HEK293 (cell line): ENCODE data around the gene TLDC2.

ENCODE experiments used
- CTCF ChIA-PET: fragments of 350-600 bp; formaldehyde crosslinking; extraction: SDS; loops from one replicate; lab custom pipeline; 2021; ENCODE audit warnings: antibody characterized with exemption; lab: Yijun Ruan, JAX
- POLR2A ChIA-PET: fragments of 300-600 bp; formaldehyde crosslinking; extraction: SDS; loops from one replicate; lab custom pipeline; 2020; ENCODE audit warnings: antibody characterized with exemption, inconsistent platforms; lab: Yijun Ruan, JAX
- H3K27ac ChIP-seq: fragments of 200-500 bp; sonication (Bioruptor generic); 2 replicates; pipeline ENCODE4 v1.5.1; 2014; ENCODE audit warnings: low read depth, low read length, control low read depth, inconsistent platforms; ENCODE audit errors: extremely low read depth
- H3K36me3 ChIP-seq, 2 experiments: fragments of 200-500 bp in 1 of 2; sonication (Bioruptor generic) in 1 of 2; 1 replicate in 1 of 2; 2 replicates in 1 of 2; pipeline ENCODE4 v1.5.1; 2014 to 2017; ENCODE audit warnings: inconsistent platforms in 2 of 2, low read length in 2 of 2; ENCODE audit not compliant: control insufficient read depth in 2 of 2, insufficient read depth in 1 of 2
- H3K4me1 ChIP-seq: fragments of 200-500 bp; sonication (Bioruptor generic); 2 replicates; pipeline ENCODE4 v1.5.1; 2014; ENCODE audit warnings: mild to moderate bottlenecking, low read length, inconsistent platforms; ENCODE audit not compliant: control insufficient read depth, insufficient read depth
- H3K4me3 ChIP-seq: 2 replicates; pipeline ENCODE4 v1.5.1; 2011; ENCODE audit warnings: low read depth, mild to moderate bottlenecking, control low read depth, low read length, moderate library complexity
- H3K9me3 ChIP-seq: fragments of 200-500 bp; sonication (Bioruptor generic); 2 replicates; pipeline ENCODE4 v1.5.1; 2014; ENCODE audit warnings: low read depth, low read length, inconsistent platforms; ENCODE audit not compliant: control insufficient read depth, insufficient read depth
- GLIS2 ChIP-seq: fragments of 450-650 bp; formaldehyde crosslinking; IDR thresholded peaks from 2 replicates; pipeline ENCODE4 v1.5.1; 2016; ENCODE audit warnings: missing biosample characterization, missing genetic modification characterization
- SCRT2 ChIP-seq: fragments of 450-650 bp; formaldehyde crosslinking; IDR thresholded peaks from 2 replicates; pipeline ENCODE4 v1.5.1; 2016; ENCODE audit warnings: missing biosample characterization, missing genetic modification characterization
- TCF7L2 ChIP-seq: IDR thresholded peaks from 2 replicates; pipeline ENCODE4 v1.6.1; 2011; ENCODE audit warnings: low read depth, mild to moderate bottlenecking, inconsistent platforms, low read length, moderate library complexity, borderline replicate concordance
- YY2 ChIP-seq: fragments of 450-650 bp; formaldehyde crosslinking; IDR thresholded peaks from 2 replicates; pipeline ENCODE4 v1.5.1; 2016; ENCODE audit warnings: missing biosample characterization, missing genetic modification characterization
- ZFHX2 ChIP-seq: fragments of 450-650 bp; formaldehyde crosslinking; conservative IDR thresholded peaks from 2 replicates; pipeline ENCODE4 v1.5.1; 2016; ENCODE audit warnings: missing biosample characterization, missing genetic modification characterization
- ZNF114 ChIP-seq: fragments of 450-650 bp; formaldehyde crosslinking; IDR thresholded peaks from 2 replicates; pipeline ENCODE4 v1.5.0; 2017; ENCODE audit warnings: missing biosample characterization, missing genetic modification characterization
- ZNF146 ChIP-seq: fragments of 450-650 bp; formaldehyde crosslinking; IDR thresholded peaks from 2 replicates; pipeline ENCODE4 v1.5.1; 2016; ENCODE audit warnings: missing biosample characterization, missing genetic modification characterization
- ZNF174 ChIP-seq: fragments of 450-650 bp; formaldehyde crosslinking; IDR thresholded peaks from 2 replicates; pipeline ENCODE4 v1.5.0; 2017; ENCODE audit warnings: missing biosample characterization, mild to moderate bottlenecking, missing genetic modification characterization
- ZNF19 ChIP-seq: fragments of 450-650 bp; formaldehyde crosslinking; IDR thresholded peaks from 2 replicates; pipeline ENCODE4; 2016; ENCODE audit warnings: missing biosample characterization, missing genetic modification characterization, low read depth
- ZNF23 ChIP-seq: fragments of 450-650 bp; formaldehyde crosslinking; IDR thresholded peaks from 2 replicates; pipeline ENCODE4 v1.5.1; 2016; ENCODE audit warnings: missing biosample characterization, missing genetic modification characterization, borderline replicate concordance
- ZNF335 ChIP-seq: fragments of 450-650 bp; formaldehyde crosslinking; conservative IDR thresholded peaks from 2 replicates; pipeline ENCODE4 v1.5.1; 2016; ENCODE audit warnings: missing biosample characterization, missing genetic modification characterization
- ZNF341 ChIP-seq: fragments of 450-650 bp; formaldehyde crosslinking; IDR thresholded peaks from 2 replicates; pipeline ENCODE4; 2016; ENCODE audit warnings: low read depth, missing biosample characterization, missing genetic modification characterization
- ZNF391 ChIP-seq: fragments of 450-650 bp; formaldehyde crosslinking; IDR thresholded peaks from 2 replicates; pipeline ENCODE4 v1.5.1; 2016; ENCODE audit warnings: low read depth, missing biosample characterization, missing genetic modification characterization, borderline replicate concordance
- ZNF394 ChIP-seq: fragments of 450-650 bp; formaldehyde crosslinking; IDR thresholded peaks from 2 replicates; pipeline ENCODE4 v1.5.1; 2016; ENCODE audit warnings: missing biosample characterization, missing genetic modification characterization, mild to moderate bottlenecking, moderate library complexity, borderline replicate concordance
- ZNF426 ChIP-seq: fragments of 450-650 bp; formaldehyde crosslinking; IDR thresholded peaks from 2 replicates; pipeline ENCODE4 v1.5.1; 2017; ENCODE audit warnings: missing biosample characterization, missing genetic modification characterization, mild to moderate bottlenecking, inconsistent platforms, moderate library complexity
- ZNF623 ChIP-seq: fragments of 450-650 bp; formaldehyde crosslinking; IDR thresholded peaks from 2 replicates; pipeline ENCODE4 v1.5.1; 2016; ENCODE audit warnings: missing biosample characterization, missing genetic modification characterization
- ZNF777 ChIP-seq: fragments of 450-650 bp; formaldehyde crosslinking; IDR thresholded peaks from 2 replicates; pipeline ENCODE4 v1.5.1; 2017; ENCODE audit warnings: missing biosample characterization, missing genetic modification characterization, borderline replicate concordance
- ZNF830 ChIP-seq: fragments of 450-650 bp; IDR thresholded peaks from 2 replicates; pipeline ENCODE4 v1.5.0; 2018; ENCODE audit warnings: missing biosample characterization, missing genetic modification characterization, low read depth, mild to moderate bottlenecking, moderate library complexity
- TF ChIP-seq, protein P1 (sequence below): fragments of 450-650 bp; formaldehyde crosslinking; conservative IDR thresholded peaks from 2 replicates; pipeline ENCODE4 v1.5.1; 2016; ENCODE audit warnings: low read depth, missing biosample characterization, missing genetic modification characterization
- TF ChIP-seq, protein P2 (sequence below): fragments of 450-650 bp; formaldehyde crosslinking; IDR thresholded peaks from 2 replicates; pipeline ENCODE4 v1.5.1; 2016; ENCODE audit warnings: missing biosample characterization, missing genetic modification characterization
- TF ChIP-seq, protein P3 (sequence below): fragments of 450-650 bp; formaldehyde crosslinking; IDR thresholded peaks from 2 replicates; pipeline ENCODE4 v1.5.1; 2016; ENCODE audit warnings: missing biosample characterization, missing genetic modification characterization

The TLDC2 gene

DNA sequence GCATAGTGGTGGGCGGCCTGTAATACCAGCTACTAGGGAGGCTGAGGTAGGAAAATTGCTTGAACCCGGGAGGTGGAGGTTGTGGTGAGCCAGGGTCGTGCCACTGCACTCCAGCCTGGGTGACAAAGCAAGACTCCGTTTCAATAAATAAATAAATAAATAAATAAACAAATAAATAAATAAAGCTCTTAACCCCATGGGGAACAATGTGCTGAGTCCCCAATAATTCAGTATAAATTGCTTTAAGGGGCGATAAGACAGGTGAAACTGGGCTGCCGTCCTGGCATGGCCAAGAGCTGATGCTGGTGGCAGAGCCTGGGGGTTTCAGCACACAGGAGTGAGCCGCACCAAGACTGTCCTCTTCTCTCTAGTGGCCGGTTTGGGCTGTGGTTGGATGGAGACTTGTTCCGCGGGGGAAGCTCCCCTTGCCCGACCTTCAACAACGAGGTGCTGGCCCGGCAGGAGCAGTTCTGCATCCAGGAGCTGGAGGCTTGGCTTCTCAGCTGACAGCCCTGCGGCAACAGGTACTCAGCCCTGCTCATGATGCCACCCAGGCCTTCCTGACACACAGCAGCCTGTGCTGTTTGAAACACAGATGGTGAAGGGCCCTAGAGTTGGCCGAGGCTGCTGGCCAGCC, 13.1 kb downstream of the TLDC2 start (continued):
- TF ChIP-seq, protein P1, sequence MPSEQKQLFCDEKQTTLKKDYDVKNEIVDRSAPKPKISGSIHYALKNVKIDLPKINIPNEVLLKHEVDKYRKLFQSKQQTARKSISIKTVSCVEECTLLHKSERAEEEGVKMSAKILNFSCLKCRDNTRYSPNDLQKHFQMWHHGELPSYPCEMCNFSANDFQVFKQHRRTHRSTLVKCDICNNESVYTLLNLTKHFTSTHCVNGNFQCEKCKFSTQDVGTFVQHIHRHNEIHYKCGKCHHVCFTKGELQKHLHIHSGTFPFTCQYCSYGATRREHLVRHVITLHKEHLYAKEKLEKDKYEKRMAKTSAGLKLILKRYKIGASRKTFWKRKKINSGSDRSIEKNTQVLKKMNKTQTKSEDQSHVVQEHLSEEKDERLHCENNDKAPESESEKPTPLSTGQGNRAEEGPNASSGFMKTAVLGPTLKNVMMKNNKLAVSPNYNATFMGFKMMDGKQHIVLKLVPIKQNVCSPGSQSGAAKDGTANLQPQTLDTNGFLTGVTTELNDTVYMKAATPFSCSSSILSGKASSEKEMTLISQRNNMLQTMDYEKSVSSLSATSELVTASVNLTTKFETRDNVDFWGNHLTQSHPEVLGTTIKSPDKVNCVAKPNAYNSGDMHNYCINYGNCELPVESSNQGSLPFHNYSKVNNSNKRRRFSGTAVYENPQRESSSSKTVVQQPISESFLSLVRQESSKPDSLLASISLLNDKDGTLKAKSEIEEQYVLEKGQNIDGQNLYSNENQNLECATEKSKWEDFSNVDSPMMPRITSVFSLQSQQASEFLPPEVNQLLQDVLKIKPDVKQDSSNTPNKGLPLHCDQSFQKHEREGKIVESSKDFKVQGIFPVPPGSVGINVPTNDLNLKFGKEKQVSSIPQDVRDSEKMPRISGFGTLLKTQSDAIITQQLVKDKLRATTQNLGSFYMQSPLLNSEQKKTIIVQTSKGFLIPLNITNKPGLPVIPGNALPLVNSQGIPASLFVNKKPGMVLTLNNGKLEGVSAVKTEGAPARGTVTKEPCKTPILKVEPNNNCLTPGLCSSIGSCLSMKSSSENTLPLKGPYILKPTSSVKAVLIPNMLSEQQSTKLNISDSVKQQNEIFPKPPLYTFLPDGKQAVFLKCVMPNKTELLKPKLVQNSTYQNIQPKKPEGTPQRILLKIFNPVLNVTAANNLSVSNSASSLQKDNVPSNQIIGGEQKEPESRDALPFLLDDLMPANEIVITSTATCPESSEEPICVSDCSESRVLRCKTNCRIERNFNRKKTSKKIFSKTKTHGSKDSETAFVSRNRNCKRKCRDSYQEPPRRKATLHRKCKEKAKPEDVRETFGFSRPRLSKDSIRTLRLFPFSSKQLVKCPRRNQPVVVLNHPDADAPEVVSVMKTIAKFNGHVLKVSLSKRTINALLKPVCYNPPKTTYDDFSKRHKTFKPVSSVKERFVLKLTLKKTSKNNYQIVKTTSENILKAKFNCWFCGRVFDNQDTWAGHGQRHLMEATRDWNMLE (tag by site-specific recombination) = 0 out of 2 replicates have a peak, but pooled peaks have one; percentile 55
- peak; percentile 70; the same call in 1 of the 2 replicates for TF ChIP-seq ZNF394 (tag by site-specific recombination)
- no peak for TF ChIP-seq ZNF146 (tag by site-specific recombination)
- no peak for TF ChIP-seq ZFHX2
- TF ChIP-seq SCRT2 (tag by site-specific recombination) = peak; percentile 86
- peak; percentile 30; the same call in 1 of the 2 replicates for TF ChIP-seq ZNF623 (tag by site-specific recombination)
- TF ChIP-seq ZNF426 = peak; percentile 36
- TF ChIP-seq ZNF19 (tag by site-specific recombination) = no peak

DNA sequence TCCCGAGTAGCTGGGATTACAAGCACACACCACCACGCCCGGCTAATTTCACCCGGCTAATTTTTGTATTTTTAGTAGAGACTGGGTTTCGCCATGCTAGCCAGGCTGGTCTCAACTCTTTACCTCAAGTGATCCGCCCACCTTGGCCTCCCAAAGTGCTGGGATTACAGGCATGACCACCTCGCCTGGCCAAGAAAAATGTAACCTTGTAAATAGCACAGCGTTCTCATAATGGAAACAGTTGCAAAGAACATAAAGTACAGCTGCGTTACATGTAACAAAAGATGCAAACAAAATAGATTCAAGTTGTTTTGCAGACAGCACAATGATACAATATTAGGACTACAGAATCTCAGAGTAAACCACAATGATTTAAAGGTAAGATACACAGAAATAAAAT, 14.6 kb downstream of the TLDC2 start:
- POLR2A ChIA-PET = no interaction called here
- CTCF ChIA-PET = no interaction called here
- Histone ChIP-seq H3K4me3 (no peak overlapping the region), H3K9me3 (no peaks in the 10 kb centered on the region), H3K27ac (no peak overlapping the region), H3K36me3 (peaks cover 0 to 32% of the 10 kb centered on the region in 2 experiments; a peak in 2 of 3 replicates), H3K4me1 (no peaks in the 10 kb centered on the region; the same call in 1 of the 2 replicates)
- TF ChIP-seq YY2 (no peak), ZNF777 (no peak), TCF7L2 (no peak), ZNF174 (no peak)

DNA sequence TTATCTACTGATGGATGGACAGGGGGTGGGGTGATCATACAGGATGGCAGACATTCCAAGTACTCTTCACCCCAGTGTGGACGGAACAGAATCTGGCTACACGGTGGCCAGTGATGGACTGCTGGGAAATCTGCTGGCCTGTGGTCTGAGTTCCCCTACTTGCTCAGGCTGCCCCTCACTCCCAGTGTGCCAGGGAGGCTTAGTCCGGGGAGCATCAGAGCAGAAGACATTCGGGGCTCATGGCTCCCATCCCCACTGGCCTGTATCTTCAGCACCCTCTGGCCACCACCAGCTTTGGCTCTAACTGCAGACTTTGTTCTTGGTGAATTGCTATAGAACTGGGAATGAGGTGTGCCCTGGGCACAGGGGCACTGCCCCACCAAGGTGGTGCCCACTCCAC, 15.3 kb downstream of the TLDC2 start:
- CTCF ChIA-PET = interaction anchor here (0.7 kb wide), 1 partner anchor 83 kb away, joined by 4 read pairs; no protein-coding TSS in a partner anchor
- Histone ChIP-seq H3K27ac (no peak overlapping the region), H3K9me3 (no peaks in the 10 kb centered on the region), H3K36me3 (peaks cover 0 to 34% of the 10 kb centered on the region in 2 experiments; a peak in 2 of 3 replicates), H3K4me3 (no peak overlapping the region), H3K4me1 (no peaks in the 10 kb centered on the region; the same call in 1 of the 2 replicates)
- POLR2A ChIA-PET = no interaction called here
- TF ChIP-seq ZNF146 (tag by site-specific recombination) (no peak), ZNF391 (tag by site-specific recombination) (no peak), ZNF114 (tag by site-specific recombination) (no peak), GLIS2 (tag by site-specific recombination) (no peak), ZNF335 (tag by site-specific recombination) (no peak), ZNF341 (tag by site-specific recombination) (no peak), ZNF23 (tag by site-specific recombination) (no peak), ZNF830 (tag by site-specific recombination) (no peak)
- TF ChIP-seq, protein P2, sequence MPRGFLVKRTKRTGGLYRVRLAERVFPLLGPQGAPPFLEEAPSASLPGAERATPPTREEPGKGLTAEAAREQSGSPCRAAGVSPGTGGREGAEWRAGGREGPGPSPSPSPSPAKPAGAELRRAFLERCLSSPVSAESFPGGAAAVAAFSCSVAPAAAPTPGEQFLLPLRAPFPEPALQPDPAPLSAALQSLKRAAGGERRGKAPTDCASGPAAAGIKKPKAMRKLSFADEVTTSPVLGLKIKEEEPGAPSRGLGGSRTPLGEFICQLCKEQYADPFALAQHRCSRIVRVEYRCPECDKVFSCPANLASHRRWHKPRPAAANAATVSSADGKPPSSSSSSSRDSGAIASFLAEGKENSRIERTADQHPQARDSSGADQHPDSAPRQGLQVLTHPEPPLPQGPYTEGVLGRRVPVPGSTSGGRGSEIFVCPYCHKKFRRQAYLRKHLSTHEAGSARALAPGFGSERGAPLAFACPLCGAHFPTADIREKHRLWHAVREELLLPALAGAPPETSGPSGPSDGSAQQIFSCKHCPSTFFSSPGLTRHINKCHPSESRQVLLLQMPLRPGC (tag by site-specific recombination) = no peak
- TF ChIP-seq, protein P3, sequence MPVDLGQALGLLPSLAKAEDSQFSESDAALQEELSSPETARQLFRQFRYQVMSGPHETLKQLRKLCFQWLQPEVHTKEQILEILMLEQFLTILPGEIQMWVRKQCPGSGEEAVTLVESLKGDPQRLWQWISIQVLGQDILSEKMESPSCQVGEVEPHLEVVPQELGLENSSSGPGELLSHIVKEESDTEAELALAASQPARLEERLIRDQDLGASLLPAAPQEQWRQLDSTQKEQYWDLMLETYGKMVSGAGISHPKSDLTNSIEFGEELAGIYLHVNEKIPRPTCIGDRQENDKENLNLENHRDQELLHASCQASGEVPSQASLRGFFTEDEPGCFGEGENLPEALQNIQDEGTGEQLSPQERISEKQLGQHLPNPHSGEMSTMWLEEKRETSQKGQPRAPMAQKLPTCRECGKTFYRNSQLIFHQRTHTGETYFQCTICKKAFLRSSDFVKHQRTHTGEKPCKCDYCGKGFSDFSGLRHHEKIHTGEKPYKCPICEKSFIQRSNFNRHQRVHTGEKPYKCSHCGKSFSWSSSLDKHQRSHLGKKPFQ (tag by site-specific recombination) = no peak
